ENCODE measurements around the gene GFPT1.
"Not testable (repeated sequence)": the region's sequence is repeated elsewhere in the genome, so short reads cannot be mapped to it uniquely, and the experiment has no call there.

GFPT1 gene

DNA sequence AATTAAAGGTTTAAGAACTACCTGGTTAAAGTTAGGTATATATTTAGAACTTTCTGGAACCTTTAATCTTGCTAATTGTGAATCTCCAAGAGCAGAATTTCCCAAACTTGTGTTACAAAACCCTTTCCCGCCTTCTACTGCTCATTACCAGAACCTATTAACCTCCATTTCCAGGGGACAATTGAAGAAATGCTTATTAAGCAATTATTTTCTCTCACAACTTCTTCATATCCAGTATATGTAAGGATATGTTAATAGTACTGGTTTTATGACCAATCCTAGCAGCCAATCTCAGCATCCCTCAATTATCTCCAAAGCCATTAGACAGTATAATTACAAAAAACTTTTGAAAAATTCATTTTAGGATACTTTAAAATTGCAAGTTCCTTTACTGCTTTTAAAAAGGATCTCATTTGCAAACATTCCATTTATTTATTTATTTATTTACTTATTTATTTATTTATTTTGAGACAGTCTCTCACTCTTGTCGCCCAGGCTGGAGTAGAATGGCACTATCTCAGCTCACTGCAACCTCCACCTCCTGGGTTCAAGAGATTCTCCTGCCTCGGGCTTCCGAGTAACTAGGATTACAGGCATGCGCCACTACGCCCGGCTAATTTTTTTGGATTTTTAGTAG, 3.7 kb downstream of the GFPT1 start:
- DNase-seq (ENCODE audit: low spot score), result no peak

DNA sequence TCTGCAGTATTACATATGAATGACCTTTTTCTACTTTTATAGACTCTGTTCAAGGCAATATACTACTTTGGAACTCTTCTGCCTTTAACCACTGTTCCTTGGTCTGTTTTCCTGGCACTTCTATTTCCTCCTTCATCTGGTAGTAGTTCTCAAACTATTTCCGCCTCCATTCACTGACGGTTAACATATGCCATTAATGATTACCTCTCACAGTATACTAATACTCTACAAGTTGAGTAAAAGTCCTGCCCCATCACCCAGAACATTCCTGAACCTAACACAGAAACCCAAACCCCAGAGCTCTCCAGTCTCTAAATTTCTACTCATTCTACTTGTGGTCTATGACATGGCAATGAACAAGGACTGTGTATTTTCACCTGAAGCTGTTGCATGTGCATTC, 4.5 kb downstream of the GFPT1 start:
- DNase-seq (ENCODE audit: low spot score), result no peak

DNA sequence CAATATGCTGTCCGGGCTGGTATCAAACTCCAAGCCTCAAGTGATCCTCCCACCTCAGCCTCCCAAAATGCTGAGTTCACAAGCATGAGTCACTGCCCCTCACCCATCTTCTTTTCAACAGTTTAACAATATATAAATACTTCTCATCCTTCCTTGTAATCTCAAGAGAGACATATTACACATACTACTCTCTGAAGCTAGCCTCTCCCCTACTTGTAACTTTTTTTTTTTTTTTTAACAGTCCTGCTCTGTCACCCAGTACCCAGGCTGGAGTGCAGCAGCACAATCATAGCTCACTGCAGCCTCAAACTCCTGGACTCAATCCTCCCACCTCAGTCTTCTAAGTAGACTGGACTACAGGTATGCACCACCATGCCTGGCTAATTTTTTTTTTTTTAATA, 5.7 kb downstream of the GFPT1 start:
- no peak for DNase-seq (ENCODE audit: low spot score)

DNA sequence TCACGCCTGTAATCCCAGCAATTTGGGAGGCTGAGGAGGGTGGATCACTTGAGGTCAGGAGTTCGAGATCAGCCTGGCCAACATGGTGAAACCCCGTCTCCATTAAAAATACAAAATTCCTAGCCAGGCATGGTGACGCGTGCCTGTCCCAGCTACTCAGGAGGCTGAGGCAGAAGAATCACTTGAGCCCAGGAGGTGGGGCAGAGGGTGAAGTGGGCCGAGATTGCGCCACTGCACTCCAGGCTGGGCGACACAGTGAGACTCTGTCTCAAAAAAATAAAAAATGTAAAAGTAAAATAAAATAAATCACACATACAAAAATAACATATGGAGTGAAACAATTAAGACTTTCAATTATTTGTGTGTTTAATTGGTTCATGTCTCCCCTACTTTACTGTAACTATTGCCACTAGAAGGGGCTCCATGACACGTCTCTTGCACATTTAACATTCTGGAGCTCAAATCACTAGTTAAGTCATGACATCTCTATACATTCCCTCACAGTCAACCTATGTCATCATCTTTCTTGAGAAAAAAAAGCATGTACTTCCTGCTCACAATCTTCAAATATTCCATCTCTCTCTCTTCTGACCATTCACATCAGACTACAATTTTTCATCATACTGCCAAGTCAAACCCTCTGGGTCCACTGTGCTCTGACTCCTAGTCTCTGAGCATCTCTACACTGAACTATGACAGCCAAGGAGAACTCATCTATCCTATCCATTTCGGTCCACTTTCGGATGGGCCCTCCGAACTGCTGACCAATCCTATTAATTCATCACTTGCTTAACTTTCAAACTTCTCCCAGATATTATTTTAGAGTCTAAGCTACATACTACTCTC, 6.7 kb downstream of the GFPT1 start:
- no peak for DNase-seq (ENCODE audit: low spot score)

DNA sequence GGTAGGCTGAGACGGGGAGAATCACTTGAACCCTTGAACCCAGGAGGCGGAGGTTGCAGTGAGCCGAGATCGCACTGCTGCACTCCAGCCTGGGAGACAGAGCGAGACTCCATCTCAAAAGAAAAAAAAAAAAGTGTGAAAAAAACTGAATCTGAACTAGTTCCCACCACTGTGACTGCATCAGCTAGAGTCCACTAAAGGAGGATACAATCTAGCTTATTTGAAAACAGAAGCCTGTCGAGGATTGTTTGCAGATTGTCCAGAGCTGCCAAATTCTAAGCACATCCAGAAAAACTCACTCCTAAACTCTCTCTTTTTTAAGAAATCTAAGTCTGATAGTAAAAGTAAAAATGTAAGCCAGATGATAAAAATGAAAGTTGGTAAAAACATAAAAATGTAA, 10.6 kb downstream of the GFPT1 start:
- DNase-seq (ENCODE audit: low spot score), result no peak

DNA sequence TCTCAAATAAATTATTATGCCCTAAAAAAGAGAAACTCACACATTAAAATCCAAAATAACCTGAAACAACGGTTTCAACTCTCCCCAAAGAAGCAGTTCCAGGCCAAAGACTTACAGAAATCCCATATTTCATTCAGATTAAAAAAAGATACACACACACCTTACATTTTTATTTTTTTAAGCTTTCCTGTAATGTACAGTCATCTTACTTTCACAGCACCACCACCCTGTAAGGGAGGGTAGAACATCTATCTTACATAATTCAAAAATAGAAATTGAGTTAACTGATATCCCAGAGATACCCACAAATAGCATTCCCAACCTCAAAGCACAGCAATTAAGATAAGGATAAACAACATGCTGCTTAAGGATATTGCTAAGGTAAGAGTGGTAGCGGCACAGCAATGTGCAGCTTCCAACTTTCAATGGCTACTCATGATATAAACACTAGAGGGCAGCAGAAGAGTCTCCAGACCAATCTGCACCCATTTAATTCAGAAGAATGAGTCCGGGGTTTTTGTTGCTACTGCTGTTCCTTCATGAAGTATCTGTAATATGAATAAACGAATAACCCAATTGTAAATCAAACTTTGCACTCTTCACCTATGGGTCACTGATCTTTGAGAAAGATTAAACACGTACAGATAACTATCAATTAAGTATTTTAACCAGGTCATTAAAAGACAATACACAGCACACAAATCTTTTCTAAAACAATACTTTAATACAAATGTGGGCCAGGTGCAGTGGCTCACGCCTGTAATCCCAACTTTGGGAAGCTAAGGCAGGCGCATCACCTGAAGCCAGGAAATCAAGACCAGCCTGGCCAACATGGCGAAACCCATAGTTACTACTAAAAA, 11.3 kb downstream of the GFPT1 start:
- DNase-seq (ENCODE audit: low spot score), result peak; percentile 41

DNA sequence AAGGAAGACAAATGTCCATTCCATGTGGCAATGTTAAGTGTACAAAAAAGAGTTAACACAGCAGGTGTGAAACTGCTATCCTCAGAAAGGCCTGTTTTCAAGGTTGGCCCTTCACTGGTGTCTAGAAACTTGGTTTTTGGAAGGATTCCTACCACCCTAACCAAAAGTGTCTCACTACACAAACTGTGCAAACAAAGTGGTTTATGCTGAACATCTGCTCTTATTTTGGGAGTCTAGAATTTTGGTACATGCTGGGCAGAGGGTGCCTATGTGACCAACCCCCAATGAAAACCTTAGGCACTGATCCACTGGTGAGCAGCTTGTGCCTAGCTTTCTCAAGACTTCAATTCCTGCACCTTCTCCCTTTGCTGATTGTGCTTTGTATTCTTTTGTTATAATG, 14.3 kb downstream of the GFPT1 start:
- no peak for DNase-seq (ENCODE audit: low spot score)

DNA sequence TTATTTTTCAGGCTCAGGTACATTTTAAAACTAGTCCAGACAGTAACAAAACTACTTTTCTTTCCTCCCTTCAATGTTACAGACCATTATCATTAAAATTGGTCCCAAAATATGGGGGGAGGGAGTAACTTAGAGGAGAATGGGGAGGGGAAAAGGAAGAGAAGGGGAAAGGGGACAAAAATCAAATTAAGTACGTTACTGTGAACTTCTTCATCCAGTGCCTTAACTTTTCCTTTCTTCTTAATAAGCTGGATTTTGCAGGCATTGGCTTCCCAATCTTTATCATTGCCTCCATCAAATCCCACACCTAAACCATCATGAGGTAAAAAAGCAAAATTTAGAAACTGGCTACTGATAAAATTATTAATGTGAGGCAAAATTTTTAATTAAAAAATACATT, 17.2 kb downstream of the GFPT1 start:
- no peak for DNase-seq (ENCODE audit: low spot score)

DNA sequence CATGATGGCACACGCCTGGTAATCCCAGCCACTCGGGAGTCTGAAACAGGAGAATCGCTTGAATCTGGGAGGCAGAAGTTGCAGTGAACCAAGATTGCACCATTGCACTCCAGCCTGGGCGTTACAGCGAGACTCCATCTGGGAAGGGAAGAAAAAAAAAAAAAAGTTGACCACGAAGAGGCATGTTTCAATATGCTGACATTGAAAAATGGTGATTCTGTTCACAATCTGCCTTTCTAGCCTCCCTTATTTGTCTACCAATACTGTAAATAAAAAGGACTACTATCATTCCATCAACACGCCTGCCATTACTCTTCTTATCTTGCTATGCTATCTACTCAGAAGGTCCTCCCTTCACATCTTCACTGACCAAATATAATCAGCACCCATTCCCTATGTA, 18.4 kb downstream of the GFPT1 start:
- no peak for DNase-seq (ENCODE audit: low spot score)

DNA sequence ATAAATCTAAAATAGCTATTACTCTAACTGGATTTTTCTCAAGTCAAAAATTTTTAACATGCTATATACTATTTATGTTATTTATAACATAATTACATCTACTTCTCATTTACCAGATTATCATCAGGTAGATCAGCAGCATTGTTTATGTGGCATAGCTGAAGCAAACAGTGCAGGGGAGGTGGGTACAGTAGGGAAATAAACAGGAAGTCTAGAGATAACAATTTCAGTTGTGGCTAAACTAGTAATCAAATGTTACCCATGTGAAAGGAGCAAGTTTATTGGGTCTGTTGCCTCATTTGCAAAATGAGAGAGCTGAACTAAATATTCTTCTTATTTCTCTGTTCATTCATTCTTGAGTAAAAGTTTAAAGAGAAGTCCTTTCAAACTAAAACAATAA, 27.7 kb downstream of the GFPT1 start:
- no peak for DNase-seq (ENCODE audit: low spot score)

DNA sequence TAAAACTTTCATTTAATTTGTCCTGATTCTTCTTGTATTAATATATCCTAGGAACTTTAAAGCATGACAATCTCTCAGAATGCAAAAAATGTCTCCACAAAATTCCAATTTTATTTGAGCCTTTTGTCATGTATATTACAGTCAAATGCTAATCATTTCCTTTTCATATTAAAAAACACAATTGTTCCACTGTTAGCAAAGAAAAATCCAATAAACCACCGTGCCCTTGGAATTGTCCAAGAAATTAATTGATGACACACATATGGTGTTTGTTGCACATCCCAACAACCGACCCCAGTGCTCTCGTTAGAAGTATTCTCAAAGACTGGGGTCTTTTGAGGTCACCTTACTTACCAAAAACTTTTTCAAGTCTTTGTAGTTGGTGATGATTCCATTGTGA, 28.1 kb downstream of the GFPT1 start:
- DNase-seq (ENCODE audit: low spot score), result no peak

DNA sequence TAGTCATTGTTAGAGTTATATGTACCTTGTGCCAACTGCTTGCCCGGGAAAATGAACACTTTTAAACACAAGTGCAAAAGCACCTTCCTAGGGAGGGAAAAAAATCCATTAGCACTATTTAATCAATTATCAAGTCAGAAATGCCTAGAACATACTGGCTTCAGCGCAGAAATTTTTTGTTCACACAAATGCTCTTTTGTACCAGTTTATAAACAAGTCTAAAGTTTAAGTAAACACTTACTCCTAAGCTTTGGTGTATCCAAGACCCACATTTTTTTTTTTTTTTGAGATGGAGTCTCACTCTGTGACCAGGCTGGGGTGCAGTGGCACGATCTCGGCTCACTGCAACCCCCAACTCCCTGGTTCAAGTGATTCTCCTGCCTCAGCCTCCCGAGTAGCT, 30.6 kb downstream of the GFPT1 start:
- DNase-seq (ENCODE audit: low spot score), result no peak

DNA sequence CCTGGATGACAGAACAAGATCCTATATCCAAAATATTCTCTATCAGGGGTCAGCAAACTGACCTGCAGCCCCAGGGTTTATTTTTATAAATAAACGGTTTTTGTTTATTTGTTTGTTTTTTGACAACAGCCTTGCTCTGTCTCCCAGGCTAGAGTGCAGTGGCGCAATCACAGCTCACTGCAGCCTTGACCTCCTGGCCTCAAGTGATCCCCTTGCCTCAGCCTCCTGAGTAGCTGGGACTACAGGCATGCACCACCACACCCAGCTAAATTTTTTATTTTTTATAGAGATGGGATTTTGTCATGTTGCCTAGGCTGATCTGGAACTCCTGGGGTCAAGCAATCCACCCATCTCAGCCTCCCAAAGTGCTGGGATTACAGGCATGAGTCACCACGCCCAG, 32.1 kb downstream of the GFPT1 start:
- not testable (repeated sequence) for DNase-seq (ENCODE audit: low spot score)

DNA sequence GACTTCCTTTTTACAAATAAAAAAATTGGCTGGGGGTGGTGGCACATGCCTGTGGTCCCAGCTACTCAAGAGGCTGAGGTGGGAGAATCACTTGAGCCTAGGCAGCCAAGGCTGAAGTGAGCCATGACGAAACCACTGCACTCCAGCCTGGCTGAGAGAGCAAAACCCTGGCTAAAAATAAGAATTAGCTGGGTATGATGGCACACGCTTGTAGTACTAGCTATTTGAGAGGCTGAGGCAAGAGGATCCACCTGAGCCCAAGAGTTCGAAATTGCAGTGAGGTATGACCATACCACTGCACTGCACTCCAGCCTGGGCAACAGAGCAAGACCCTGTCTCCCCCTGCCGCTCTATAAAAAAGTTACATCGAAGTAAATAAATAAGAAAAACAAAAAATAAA, 33.7 kb downstream of the GFPT1 start:
- no peak for DNase-seq (ENCODE audit: low spot score)

DNA sequence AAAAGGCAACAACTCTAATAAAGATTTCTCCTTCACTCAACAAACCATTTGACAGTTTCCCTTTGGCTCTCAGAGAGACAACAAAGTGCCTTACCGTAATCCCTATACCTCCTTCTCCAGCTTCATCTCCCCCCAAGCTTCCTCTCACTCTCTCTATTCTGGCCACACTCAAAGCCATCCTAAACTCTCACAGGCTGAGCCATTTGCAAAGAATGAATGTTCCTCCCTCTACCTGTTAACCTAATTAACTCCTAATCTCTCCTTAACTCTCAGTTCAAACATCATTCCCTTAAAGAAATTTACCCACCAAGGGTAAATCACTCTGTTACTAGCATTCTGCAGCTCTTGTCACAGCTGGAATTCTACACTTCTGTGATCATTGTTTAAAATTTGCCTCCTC, 38.2 kb downstream of the GFPT1 start:
- no peak for DNase-seq (ENCODE audit: low spot score)

DNA sequence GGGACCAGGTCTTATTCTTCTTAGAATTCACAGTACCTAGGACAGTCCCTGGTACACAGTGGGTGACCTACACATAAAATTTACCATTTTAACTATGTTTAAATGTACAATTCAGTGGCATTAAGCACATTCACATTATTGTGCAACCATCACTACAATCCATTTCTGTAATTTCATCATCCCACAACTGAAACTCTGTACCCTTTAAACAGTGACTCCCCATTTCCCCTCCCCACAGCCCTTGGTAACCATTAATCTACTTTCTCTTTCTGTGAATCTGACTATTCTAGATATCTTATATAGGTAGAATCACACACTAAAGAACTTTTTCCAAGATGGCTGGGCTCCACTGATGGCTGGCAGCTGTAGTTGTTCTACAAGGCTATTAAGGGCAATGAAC, 41.6 kb downstream of the GFPT1 start:
- DNase-seq (ENCODE audit: low spot score), result no peak

DNA sequence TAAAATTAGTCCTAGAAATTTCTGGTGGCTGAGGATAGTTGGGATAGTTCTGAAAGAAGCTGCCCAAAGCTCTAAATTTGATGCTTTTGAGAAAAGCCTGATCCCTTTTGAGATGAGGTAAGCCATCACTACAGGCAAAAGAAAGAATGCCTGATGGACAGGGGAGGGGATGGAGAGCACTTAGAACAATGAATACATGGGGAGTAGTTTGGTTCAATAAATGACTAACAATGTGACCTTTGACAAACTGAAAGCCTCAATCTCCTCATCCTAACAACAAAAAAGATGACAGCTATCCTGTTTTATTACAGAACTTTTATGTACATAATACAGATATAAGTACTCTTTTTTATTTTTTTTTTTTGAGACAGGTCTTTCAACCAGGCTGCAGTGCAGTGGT, 42.7 kb downstream of the GFPT1 start:
- DNase-seq (ENCODE audit: low spot score), result no peak

DNA sequence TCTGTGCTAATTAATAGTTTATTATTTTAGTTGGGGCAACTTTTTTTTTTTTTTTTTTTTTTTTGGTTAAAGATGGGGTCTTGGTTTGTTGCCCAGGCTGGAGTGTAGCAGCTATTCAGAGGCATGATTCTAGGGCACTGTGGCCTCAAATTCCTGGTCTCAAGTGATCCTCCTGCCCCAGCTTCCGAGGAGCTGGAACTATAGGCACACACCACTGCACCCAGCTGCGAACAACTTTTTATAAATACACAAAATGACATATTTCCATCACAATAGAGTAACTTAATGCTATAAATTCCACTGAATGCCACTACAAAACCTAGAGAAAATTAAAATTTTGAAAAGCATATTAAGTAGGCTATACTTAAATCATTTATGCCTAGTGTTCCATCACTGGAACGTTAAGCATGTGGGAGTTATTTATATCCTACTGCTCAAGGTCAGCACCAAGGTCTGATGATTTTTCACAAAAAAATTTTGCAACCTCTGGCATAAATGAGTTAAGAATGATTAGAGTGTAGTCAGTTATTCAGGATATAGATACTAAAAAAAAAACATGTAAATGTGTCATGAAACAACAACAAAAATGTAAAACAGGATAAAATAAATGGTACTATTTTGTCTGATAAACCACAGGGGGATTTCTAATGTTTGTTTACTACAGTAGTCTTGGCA, 46.8 kb downstream of the GFPT1 start:
- DNase-seq (ENCODE audit: low spot score), result no peak

DNA sequence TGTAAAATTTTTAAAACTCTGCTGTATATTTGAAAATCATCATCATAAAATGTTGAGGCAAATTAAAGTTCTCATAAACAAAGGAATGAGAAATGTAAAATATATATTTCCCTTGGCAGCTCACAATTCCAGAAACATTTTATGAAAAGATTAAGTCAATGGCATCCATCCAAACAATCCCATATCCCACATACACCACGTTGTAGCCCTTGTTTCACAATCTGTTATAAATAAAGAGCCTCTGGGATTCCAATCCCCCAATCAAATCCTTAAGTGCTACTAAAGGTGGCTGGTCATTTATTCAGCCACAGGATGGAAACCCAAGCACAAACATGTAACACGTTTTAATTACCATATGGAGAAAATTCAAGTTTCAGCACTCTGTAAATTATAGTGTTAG, 51.7 kb downstream of the GFPT1 start:
- no peak for DNase-seq (ENCODE audit: low spot score)

DNA sequence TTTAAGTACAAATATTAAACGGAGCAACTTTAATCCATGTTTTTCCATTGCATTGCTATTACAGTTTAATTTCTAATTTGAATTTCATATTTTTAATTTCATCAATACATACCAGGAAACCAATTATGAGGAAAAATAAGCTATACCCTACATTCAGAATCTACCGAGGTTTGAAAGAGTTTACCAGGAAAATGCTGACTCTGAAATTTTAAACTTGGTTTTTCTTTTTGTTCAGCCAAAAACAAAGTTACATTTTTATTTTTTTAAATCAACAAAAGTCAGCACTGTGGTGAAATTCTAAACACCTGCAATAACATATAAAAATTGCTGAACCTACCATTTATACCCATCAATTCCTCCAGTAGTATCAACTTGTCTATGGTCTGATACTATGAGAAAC, 53.7 kb downstream of the GFPT1 start:
- no peak for DNase-seq (ENCODE audit: low spot score)

DNA sequence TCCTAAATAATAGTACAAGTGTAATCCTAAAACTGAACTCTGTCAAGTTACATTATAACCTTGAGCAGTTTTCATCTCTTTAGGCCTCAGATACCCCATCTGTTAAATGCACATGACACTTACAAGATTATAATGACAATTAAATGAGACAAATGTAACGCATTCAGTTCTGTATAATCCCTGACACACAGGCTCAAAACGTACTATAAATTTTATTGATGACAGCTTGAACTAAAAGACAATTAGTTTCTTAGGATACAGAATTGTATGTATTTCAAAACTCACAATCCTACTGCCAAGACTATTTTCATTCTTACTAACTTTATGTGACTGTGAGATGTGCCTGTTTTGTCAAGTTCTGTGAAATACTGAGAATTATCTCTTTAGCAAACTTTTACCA, 56.2 kb downstream of the GFPT1 start:
- DNase-seq (ENCODE audit: low spot score), result no peak

DNA sequence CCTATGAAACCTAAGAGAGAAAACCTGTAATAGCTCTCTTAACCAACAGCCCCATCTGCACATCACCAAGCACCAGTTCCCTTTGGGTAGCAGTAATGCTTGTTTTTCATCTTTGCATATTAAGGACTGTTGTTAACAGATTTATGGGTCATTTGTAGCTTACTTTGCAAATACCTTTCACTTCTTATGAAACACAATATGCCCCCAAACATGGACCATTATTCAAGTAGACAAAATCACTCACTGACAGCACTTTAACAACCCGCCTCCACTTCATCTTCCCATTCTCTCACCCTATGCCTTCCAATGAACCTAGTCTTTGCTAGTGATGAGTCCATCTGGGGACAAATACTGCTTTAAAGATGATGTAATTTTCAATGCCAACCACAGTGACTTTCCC, 64.4 kb downstream of the GFPT1 start:
- DNase-seq (ENCODE audit: low spot score), result no peak
